ENCODE data around the gene PLIN3.
"Not testable (repeated sequence)": the region's sequence is repeated elsewhere in the genome, so short reads cannot be mapped to it uniquely, and the experiment has no call there.

The PLIN3 gene

DNA sequence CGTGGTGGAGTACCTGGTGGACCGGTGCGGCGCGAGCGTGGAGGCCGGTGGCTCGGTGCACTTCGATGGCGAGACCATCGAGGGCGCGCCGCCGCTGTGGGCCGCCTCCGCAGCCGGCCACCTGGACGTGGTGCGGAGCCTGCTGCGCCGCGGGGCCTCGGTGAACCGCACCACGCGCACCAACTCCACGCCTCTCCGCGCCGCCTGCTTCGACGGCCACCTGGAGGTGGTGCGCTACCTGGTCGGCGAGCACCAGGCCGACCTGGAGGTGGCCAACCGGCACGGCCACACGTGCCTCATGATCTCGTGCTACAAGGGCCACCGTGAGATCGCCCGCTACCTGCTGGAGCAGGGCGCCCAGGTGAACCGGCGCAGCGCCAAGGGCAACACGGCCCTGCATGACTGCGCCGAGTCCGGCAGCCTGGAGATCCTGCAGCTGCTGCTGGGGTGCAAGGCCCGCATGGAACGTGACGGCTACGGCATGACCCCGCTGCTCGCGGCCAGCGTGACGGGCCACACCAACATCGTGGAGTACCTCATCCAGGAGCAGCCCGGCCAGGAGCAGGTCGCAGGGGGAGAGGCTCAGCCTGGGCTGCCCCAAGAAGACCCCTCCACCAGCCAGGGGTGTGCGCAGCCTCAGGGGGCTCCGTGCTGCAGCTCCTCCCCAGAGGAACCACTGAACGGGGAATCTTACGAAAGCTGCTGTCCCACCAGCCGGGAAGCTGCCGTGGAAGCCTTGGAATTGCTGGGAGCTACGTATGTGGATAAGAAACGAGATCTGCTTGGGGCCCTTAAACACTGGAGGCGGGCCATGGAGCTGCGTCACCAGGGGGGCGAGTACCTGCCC, 75.2 kb downstream of the PLIN3 start:
- 16% methylated on average over 66 of the region's 75 CpGs for WGBS (ENCODE audit: insufficient coverage)
- ChIA-PET POLR2A (interaction anchor here (1.8 kb wide), 1 partner anchor 9 kb away, joined by 4 read pairs; no protein-coding TSS in a partner anchor), CTCF (interaction anchor here (1.0 to 5.9 kb wide), 7 partner anchors 10 to 68 kb away, joined by 3 to 35 read pairs (median 7); partner anchors contain the start of gene DPP9)
- H3K36me3 ChIP-seq (ENCODE audit: control insufficient read depth in 4 of 4, insufficient read depth in 4 of 4, low read length in 3 of 4): peaks cover 2 to 37% (median 24%) of the 10 kb centered on the region in 4 experiments
- peak overlapping the region; percentile 89 to 96 for H3K27ac ChIP-seq (ENCODE audit: insufficient read depth in 1 of 2, low read depth in 1 of 2, low read length in 2 of 2, poor library complexity in 1 of 2, severe bottlenecking in 2 of 2)
- peak in 1 of 3 donors; percentile 46 for DNase-seq
- not testable (repeated sequence) for H3K27me3 ChIP-seq (replicated peaks in 2 of 5; ENCODE audit: control insufficient read depth in 4 of 5, insufficient read depth in 5 of 5, low read length in 4 of 5); H3K9me3 ChIP-seq (ENCODE audit: control extremely low read depth in 1 of 5, control insufficient read depth in 4 of 5, insufficient read depth in 2 of 5, low read depth in 1 of 5, low read length in 4 of 5)
- H3K4me3 ChIP-seq (ENCODE audit: control insufficient read depth in 1 of 7, extremely low read depth in 1 of 7, insufficient read depth in 4 of 7, low read depth in 2 of 7, low read length in 6 of 7): peak overlapping the region; percentile 64 to 90 (median 83)
- peaks cover 0 to 26% (median 16%) of the 10 kb centered on the region in 4 experiments for H3K4me1 ChIP-seq (ENCODE audit: control extremely low read depth in 1 of 4, control insufficient read depth in 4 of 4, insufficient read depth in 4 of 4, low read length in 3 of 4)

DNA sequence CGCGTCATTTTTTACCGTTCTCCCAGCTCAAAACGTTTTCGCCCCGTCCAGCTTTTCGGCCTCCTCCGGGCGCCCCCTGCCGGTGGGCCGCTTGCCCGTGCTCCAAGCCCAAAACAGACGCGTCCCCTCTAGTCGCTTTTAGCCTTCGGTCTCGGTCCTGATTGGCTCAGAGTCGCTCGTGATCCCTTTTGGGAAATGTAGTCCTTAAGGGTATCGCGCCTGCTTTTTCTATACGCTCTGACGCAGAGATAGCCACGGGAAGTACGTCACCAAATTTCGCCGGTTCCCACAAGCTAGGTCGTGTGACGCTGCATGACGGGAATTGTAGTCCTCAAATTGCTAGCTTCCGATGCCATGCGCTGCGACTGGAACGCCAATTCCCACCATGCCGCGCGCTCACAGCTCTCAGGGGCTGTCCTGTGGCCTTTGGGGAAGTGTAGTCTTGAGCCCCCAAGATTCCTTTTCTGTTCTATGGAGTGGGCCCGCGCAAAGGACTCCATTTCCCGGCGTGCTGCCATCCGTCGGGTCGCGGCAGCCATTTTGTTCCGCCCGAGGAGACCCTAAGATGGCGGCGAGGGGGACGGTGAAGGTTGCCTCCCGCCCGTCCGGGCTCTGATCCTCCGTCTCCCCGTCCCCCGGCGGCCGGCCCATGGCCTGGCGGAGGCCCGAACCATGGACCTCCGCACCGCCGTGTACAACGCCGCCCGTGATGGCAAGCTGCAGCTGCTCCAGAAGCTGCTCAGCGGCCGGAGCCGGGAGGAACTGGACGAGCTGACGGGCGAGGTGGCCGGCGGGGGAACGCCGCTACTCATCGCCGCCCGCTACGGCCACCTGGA, 76.1 kb downstream of the PLIN3 start, which contains the start of gene FEM1A:
Gene FEM1A (plus strand): TSS at position 552 of the 836 bp plus-strand sequence. CDS start 121 bp downstream, at position 673.
- peaks cover 0 to 3% (median 2%) of the 10 kb centered on the region in 5 experiments for H3K27me3 ChIP-seq (replicated peaks in 2 of 5; ENCODE audit: control insufficient read depth in 4 of 5, insufficient read depth in 5 of 5, low read length in 4 of 5)
- H3K4me1 ChIP-seq (ENCODE audit: control extremely low read depth in 1 of 4, control insufficient read depth in 4 of 4, insufficient read depth in 4 of 4, low read length in 3 of 4): peaks cover 0 to 26% (median 16%) of the 10 kb centered on the region in 4 experiments
- ChIA-PET POLR2A (interaction anchor here (1.2 to 1.8 kb wide), 2 partner anchors 10 to 68 kb away, joined by 4 to 5 read pairs; partner anchors contain the start of gene DPP9), CTCF (interaction anchor here (0.6 to 5.9 kb wide), 14 partner anchors 9 to 80 kb away, joined by 3 to 35 read pairs (median 4); partner anchors contain the start of gene DPP9)
- peak within 1 kb of the TSS; percentile 89 to 96 for H3K27ac ChIP-seq (ENCODE audit: insufficient read depth in 1 of 2, low read depth in 1 of 2, low read length in 2 of 2, poor library complexity in 1 of 2, severe bottlenecking in 2 of 2)
- DNase-seq: peak; percentile 100
- peaks cover 2 to 31% (median 21%) of the 10 kb centered on the region in 4 experiments for H3K36me3 ChIP-seq (ENCODE audit: control insufficient read depth in 4 of 4, insufficient read depth in 4 of 4, low read length in 3 of 4)
- H3K4me3 ChIP-seq (ENCODE audit: control insufficient read depth in 1 of 7, extremely low read depth in 1 of 7, insufficient read depth in 4 of 7, low read depth in 2 of 7, low read length in 6 of 7): peak within 1 kb of the TSS; percentile 64 to 90 (median 83)
- WGBS (ENCODE audit: insufficient coverage): 0% methylated on average over 66 of the region's 80 CpGs
- no peaks in the 10 kb centered on the region for H3K9me3 ChIP-seq (ENCODE audit: control extremely low read depth in 1 of 5, control insufficient read depth in 4 of 5, insufficient read depth in 2 of 5, low read depth in 1 of 5, low read length in 4 of 5)

All from common myeloid progenitor, CD34-positive (primary cell).